Pancreas (tissue), 10 donors: Measurements from ENCODE around the gene LPAR5. TPM values are rescaled to one million over a fixed set of nuclear protein-coding genes. Genes with fewer than 3 reads are reported as not detected.

Source experiments
- ATAC-seq, 4 donors: fragments of 200-7000 bp; cut with Tn5 transposase; one replicate each; pipeline versions ENCODE4 v1.8.0 to v1.9.1; 2020; ENCODE audit warnings: mild to moderate bottlenecking in 4 of 4, moderate library complexity in 4 of 4
- DNase-seq, 6 donors: peaks; one replicate each; pipeline ENCODE4 v3.0.0-alpha.2; 2020
- FAIRE-seq: peaks from 2 replicates; lab custom pipeline; 2012; peaks lifted over from hg19 to GRCh38; lab: Jason Lieb, UNC
- H3K27ac ChIP-seq, 4 donors: fragments of 200-600 bp; sonication (generic); 1 replicate in 3 of 4; 2 replicates in 1 of 4; pipeline versions ENCODE4 v1.5.0 to v1.8.0; 2020
- H3K27me3 ChIP-seq, 4 donors: fragments of 200-600 bp; one replicate each; pipeline ENCODE4 v1.8.0; 2021
- H3K36me3 ChIP-seq, 3 donors: fragments of 200-600 bp; sonication (generic) in 1 of 3; one replicate each; pipeline versions ENCODE4 v1.5.0 to v1.8.0; 2020 to 2021
- H3K4me1 ChIP-seq, 3 donors: fragments of 200-600 bp; one replicate each; pipeline ENCODE4 v1.8.0; 2021
- H3K4me3 ChIP-seq, 4 donors: fragments of 200-600 bp; sonication (generic) in 2 of 4; one replicate each; pipeline versions ENCODE4 v1.5.0 to v1.8.0; 2020 to 2021
- H3K9me3 ChIP-seq, 4 donors: fragments of 200-600 bp; one replicate each; pipeline ENCODE4 v1.8.0; 2021
- WGBS, 2 donors: extraction: QIAGEN DNeasy Blood & Tissue Kit; methylation state at CpG; one replicate each; pipeline ENCODE4 v1.1.7; 2013; 5-methylcytosine and 5-hydroxymethylcytosine counted together
- intact Hi-C, 3 donors: fragments of 100-400 bp; cut with DNase I; formaldehyde crosslinking; loops; one replicate each; pipeline versions ENCODE4 v1.11.1 to v1.14.2; 2022
- polyA plus RNA-seq, 2 donors: library from polyadenylated mRNA; stranded (reverse); fragments of 200-250 nt; gene quantifications; one replicate each; pipeline ENCODE4 v1.2.3, GENCODE V29; 2013
- total RNA-seq, 6 donors: library from RNA; stranded (reverse); fragmentation: NEBNext Ultra II Directional in 4 of 6; extraction: Animal tissue kit (Norgen Biotek cat#: 25700) in 4 of 6; gene quantifications; one replicate each; pipeline versions ENCODE4 v1.2.1 to v1.2.4, GENCODE V29; 2021 to 2023
- TF ChIP-seq, protein P1 (sequence below), 4 donors: fragments of 200-600 bp; sonication (generic) in 3 of 4; IDR thresholded peaks; one replicate each; pipeline versions ENCODE4 v1.5.0 to v1.8.0; 2021; ENCODE audit warnings: antibody characterized with exemption in 4 of 4
- donor health status: healthy with polysubstance abuse.
- donor health status: DM: no; HTN: no; CAD: no; lungs with moderate emphysema.
- donor health status: DM: no; HTN: no; CAD: no.
- donor health status: control.
- donor health status: control.
- donor health status: Bipolar disorder and iron deficiency.
- donor health status: DM: yes; HTN: yes; CAD: no.
- donor health status: DM: no; HTN: no; CAD: no.
- donor health status: DM: no; HTN: no; CAD: no.
- donor health status: DM: yes; HTN: yes; CAD: no.

The LPAR5 gene
- total and polyA plus RNA-seq, 8 donors: 0.09 to 2.4 (median 0.45) TPM

DNA sequence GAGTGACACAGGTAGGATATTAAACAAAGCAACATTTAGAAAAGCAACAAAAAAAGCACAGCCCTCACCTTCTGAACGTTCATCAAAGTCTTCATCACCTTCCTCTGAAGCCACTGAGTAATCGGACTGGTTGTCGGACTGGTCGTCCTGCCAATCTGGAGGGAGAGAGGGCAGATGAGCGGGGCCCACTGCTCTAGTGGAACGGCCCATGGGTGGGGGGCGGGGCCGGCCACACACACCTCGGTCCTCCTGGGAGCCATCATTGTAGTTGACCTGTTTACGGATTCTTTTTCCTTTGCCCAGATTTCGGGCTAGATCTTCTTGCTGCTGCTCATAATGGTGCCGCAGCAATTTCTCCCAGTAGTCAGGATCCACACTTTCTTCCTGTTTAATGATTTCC lies 52.8 kb downstream of the LPAR5 start:
- no peak overlapping the region for H3K27ac ChIP-seq
- H3K36me3 ChIP-seq: peaks cover 3 to 98% (median 83%) of the 10 kb centered on the region in 3 donors
- no peak for FAIRE-seq
- ATAC-seq: no peak
- H3K4me1 ChIP-seq: no peaks in the 10 kb centered on the region
- 87 to 92% methylated on average over 12 of the region's 12 CpGs for WGBS, 2 donors
- H3K4me3 ChIP-seq: no peak overlapping the region
- H3K9me3 ChIP-seq: no peaks in the 10 kb centered on the region
- DNase-seq: no peak
- no peaks in the 10 kb centered on the region for H3K27me3 ChIP-seq
- TF ChIP-seq, protein P1, sequence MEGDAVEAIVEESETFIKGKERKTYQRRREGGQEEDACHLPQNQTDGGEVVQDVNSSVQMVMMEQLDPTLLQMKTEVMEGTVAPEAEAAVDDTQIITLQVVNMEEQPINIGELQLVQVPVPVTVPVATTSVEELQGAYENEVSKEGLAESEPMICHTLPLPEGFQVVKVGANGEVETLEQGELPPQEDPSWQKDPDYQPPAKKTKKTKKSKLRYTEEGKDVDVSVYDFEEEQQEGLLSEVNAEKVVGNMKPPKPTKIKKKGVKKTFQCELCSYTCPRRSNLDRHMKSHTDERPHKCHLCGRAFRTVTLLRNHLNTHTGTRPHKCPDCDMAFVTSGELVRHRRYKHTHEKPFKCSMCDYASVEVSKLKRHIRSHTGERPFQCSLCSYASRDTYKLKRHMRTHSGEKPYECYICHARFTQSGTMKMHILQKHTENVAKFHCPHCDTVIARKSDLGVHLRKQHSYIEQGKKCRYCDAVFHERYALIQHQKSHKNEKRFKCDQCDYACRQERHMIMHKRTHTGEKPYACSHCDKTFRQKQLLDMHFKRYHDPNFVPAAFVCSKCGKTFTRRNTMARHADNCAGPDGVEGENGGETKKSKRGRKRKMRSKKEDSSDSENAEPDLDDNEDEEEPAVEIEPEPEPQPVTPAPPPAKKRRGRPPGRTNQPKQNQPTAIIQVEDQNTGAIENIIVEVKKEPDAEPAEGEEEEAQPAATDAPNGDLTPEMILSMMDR (IDR thresholded peaks at IDR 0.05): no peak
- intact Hi-C loops: no loop called here

DNA sequence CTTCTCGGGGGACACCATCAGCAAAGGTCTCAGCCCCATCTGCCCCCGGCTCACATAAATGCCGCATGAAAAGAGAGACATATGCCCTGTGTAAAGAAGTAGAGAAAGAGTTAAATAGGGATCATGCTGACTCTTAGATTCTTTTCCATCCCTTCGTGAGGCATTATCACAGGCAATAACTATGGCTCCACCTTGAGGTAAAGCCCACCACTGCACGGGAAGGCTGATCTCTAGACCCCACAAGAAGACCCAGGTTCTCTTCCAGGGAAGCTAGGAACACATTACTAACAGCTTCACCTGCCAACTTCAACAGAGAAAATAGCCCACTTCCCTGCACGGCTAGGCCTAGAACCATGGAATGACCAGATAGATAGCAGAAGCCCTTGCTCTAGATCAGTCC lies 53.6 kb downstream of the LPAR5 start:
- H3K4me3 ChIP-seq: no peak overlapping the region
- TF ChIP-seq, protein P1 (IDR thresholded peaks at IDR 0.05): no peak
- H3K27me3 ChIP-seq: no peaks in the 10 kb centered on the region
- no peaks in the 10 kb centered on the region for H3K9me3 ChIP-seq
- WGBS, 2 donors: 79% methylated on average over 6 of the region's 6 CpGs
- H3K4me1 ChIP-seq: no peaks in the 10 kb centered on the region
- H3K36me3 ChIP-seq: peaks cover 9 to 98% (median 87%) of the 10 kb centered on the region in 3 donors
- intact Hi-C loops: no loop called here
- H3K27ac ChIP-seq: no peak overlapping the region
- FAIRE-seq (no peak), ATAC-seq (no peak), DNase-seq (no peak)

DNA sequence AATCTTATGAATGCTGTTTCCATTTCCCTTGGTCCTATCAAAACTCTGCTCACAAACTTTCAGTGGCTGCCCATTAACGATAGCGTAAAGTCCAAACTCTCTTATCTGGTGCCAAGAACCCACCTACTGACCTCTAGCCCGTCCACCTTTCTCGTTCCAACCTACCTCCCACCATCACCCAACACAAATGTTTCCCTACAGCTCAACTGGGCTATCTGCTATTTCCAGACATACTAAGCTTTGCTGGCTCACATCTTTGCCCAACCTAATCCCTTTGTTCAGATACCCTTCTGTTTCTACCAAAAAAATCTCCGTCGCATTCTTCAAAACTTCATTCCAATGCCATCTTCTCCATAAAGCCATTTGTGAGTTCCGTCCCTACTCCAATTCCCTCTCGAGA lies 60.1 kb downstream of the LPAR5 start:
- ATAC-seq: no peak
- no peak for DNase-seq
- intact Hi-C loops: no loop called here
- peaks cover 13 to 100% (median 63%) of the 10 kb centered on the region in 3 donors for H3K36me3 ChIP-seq
- H3K27me3 ChIP-seq: no peaks in the 10 kb centered on the region
- FAIRE-seq: no peak
- TF ChIP-seq, protein P1 (IDR thresholded peaks at IDR 0.05): no peak
- H3K27ac ChIP-seq: no peak overlapping the region
- no peaks in the 10 kb centered on the region for H3K9me3 ChIP-seq
- H3K4me1 ChIP-seq: no peaks in the 10 kb centered on the region
- no peak overlapping the region for H3K4me3 ChIP-seq
- 87 to 88% methylated on average over 8 of the region's 8 CpGs for WGBS, 2 donors

DNA sequence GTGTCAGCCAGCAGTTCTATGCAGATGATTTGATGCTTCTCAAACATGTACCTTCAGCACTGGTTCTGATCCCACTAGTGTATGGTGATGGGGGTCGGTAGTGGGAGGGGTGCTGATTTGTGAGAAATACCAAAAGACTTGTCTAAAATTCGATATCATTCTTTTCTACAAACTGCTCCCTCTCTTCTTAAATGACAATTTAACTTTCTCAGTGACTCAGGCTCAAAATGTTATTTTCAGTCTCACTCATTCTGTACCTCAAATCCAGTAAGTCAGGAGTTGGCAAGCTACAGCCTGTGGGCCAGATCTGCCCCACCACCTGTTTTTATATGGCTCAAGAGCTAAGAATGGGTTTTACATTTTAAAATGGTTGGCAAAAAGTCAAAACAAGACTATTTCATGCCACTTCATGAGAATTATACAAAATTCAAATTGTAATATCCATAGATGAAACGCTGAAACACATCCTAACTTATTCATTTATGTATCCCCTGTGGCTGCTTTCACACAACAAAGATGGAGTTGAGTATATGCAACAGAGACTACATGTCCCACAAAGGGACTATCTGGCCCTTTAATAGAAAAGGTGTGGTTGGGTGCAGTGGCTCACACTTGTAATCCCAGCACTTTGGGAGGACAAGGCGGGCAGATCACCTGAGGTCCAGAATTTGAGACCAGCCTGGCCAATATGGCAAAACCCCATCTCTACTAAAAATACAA lies 61.0 kb downstream of the LPAR5 start:
- H3K4me3 ChIP-seq: no peak overlapping the region
- intact Hi-C loops: no loop called here
- no peak overlapping the region for H3K27ac ChIP-seq
- H3K27me3 ChIP-seq: no peaks in the 10 kb centered on the region
- FAIRE-seq: no peak
- WGBS, 2 donors: 90 to 92% methylated on average over 4 of the region's 4 CpGs
- no peak for ATAC-seq
- no peak for DNase-seq
- no peaks in the 10 kb centered on the region for H3K4me1 ChIP-seq
- H3K9me3 ChIP-seq: no peaks in the 10 kb centered on the region
- TF ChIP-seq, protein P1 (IDR thresholded peaks at IDR 0.05): no peak
- H3K36me3 ChIP-seq: peaks cover 13 to 95% (median 62%) of the 10 kb centered on the region in 3 donors

DNA sequence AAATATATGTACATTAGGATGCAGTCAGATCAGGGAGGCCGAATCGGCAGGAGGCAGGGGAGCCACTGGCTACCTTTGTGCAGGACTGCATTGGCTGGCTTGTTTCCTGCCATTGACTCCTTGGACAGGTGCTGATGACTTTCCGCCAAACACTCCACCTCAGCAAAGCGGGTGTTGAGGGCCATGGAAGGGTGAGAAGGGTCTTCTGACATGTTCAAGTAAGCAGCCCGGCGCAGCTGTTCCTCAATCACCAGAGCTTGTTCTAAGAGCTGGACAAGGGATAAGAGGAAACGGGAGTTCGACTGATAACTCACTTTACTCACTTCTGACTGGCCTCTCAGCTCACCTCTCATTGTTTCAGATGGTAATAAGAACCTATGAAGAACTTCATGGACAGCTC lies 62.8 kb downstream of the LPAR5 start:
- DNase-seq: peak in 1 of 6 donors; percentile 16
- 89% methylated on average over 8 of the region's 8 CpGs for WGBS, 2 donors
- H3K4me3 ChIP-seq: no peak overlapping the region
- H3K9me3 ChIP-seq: no peaks in the 10 kb centered on the region
- TF ChIP-seq, protein P1 (IDR thresholded peaks at IDR 0.05): no peak
- H3K27me3 ChIP-seq: no peaks in the 10 kb centered on the region
- H3K27ac ChIP-seq: no peak overlapping the region
- no peak for FAIRE-seq
- no peak for ATAC-seq
- peaks cover 0 to 6% (median 5%) of the 10 kb centered on the region in 3 donors for H3K4me1 ChIP-seq
- intact Hi-C loops: no loop called here
- H3K36me3 ChIP-seq: peaks cover 13 to 77% (median 48%) of the 10 kb centered on the region in 3 donors
